Right ventricle myocardium superior (tissue), 1 donor: ENCODE data around the gene LRRC46. TPM values are rescaled to one million over a fixed set of nuclear protein-coding genes. Genes with fewer than 3 reads are reported as not detected.

ENCODE experiments used
- ATAC-seq: fragments of 200-7000 bp; cut with Tn5 transposase; one replicate; pipeline ENCODE4 v1.9.1; 2020; ENCODE audit warnings: mild to moderate bottlenecking; ENCODE audit not compliant: poor library complexity
- DNase-seq: peaks from one replicate; pipeline ENCODE4 v3.0.0-alpha.2; 2020
- intact Hi-C: fragments of 100-400 bp; cut with DNase I; formaldehyde crosslinking; loops from one replicate; pipeline ENCODE4 v1.11.2; 2022
- total RNA-seq: library from RNA; stranded (reverse); fragmentation: NEBNext Ultra II Directional; extraction: Animal tissue kit (Norgen Biotek cat#: 25700); gene quantifications from one replicate; pipeline ENCODE4 v1.2.1, GENCODE V29; 2021
- donor health status: DM: no; HTN: yes; CAD: no; lungs with severe emphysema.

LRRC46 gene
- total RNA-seq, 1 donor from 2014 or later, result 0.19 TPM

DNA sequence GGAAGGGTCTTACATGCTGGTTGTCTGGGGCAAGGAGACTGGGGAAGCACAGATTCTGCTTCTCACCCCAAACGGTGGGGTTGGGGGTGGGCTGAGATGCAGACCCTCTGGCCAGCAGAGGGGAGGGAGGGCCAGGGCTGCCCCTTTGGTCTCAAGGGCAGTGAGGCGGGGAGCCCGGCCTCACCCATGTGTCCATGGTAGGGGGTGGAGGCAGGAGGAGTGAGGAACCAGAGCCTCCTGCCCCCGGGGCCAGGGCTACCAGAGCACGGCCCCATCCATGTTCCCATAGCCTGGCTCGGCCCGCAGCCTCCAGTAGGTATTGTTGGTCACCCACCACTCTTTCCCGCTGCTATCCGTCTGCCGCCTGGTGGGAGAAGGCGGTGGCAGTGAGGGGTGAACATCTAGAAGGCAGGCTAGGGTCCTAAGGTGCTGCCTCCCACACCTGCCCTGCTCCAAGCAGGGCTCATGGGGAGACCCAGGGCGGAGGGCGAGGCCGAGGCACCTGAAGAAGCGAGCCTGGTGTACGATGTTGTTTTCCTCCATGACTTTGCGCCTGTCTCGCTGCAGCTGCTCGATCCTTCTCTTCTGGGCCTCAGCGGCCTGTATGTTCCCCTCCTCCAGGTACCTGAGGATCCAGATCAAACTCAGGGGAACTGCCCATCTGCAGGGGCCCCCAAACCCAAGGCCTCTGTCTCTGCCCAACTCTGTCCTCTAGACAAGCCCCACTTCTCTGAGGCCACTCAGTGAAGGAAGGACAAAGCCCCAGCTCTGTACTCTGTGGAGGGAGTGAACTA, 23.2 kb upstream of the LRRC46 start:
- ATAC-seq (no peak), DNase-seq (no peak)
- intact Hi-C loops, result no loop called here

- no peak for DNase-seq
- intact Hi-C loops, result no loop called here
- ATAC-seq, result no peak
Observed at GRCh38 chr17:47808830-47809480, 22.5 kb upstream of the LRRC46 start.

GRCh38 chr17:47810200-47810821, 21.2 kb upstream of the LRRC46 start:
- ATAC-seq, result peak; percentile 9
- intact Hi-C loops, result no loop called here
- DNase-seq, result no peak

DNA sequence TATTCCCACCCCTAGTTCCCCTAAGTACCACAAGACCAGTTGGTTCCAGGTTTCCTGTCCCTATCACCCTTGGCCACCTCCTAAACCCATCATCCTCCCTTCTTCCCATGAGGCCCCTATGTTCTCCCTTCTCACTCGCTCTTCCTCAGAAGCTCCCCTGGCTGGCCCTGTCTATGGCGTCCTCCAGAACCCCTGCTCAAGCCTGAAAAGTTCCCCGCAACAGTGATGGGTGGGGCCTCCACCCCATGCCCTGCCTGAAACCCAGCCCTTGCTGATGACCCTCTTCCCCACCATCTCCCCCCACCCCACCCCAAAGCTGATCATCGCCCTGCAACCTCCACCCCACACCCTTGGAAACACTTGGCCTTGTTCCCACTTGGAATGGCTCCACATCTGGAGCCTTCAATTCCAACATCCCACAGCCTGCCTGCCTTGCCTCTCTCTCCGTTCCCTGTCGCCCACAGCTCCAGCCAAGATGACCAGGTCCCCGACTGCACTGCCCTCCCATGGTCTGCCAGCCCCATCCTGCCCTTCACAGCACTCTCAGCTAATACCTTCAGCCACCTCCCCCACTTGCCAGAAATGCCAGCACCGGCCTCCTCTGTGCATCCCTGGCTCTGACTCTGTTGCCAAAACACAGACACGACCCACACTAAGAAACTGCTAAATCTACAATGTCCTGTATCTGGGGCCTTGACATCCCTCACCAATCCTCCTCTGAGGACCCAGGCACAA, 20.4 kb upstream of the LRRC46 start:
- intact Hi-C loops, result no loop called here
- ATAC-seq, result no peak
- DNase-seq, result no peak

DNA sequence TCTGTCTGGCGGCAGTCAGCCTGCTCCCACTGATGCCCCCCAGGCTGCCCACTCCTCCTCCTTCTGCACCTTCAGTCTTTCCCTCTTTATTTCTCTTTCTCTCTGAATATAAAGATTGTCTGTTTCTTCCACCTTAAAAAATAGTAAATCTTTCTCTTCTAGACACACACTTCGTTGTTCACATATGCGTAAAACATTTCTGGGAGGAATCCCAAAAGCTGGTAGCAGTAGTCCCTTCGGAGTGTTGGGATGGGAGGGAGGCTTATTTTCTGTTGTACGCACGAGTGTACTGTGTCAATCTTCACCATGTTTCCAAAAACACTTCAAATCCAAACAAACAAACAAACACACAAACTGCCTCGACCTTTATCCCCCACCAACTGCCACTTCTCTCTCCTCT, 19.8 kb upstream of the LRRC46 start:
- DNase-seq, result no peak
- intact Hi-C loops, result no loop called here
- no peak for ATAC-seq

GRCh38 chr17:47812146-47812920, 19.1 kb upstream of the LRRC46 start:
- ATAC-seq (no peak), DNase-seq (no peak)
- intact Hi-C loops, result no loop called here

- DNase-seq, result no peak
- no peak for ATAC-seq
- intact Hi-C loops, result no loop called here
Observed at GRCh38 chr17:47813077-47813476, 18.4 kb upstream of the LRRC46 start.

GRCh38 chr17:47813512-47814031, 17.9 kb upstream of the LRRC46 start:
- intact Hi-C loops, result no loop called here
- DNase-seq (no peak), ATAC-seq (no peak)

- intact Hi-C loops, result no loop called here
- ATAC-seq, result no peak
- no peak for DNase-seq
Observed at GRCh38 chr17:47815106-47815918, 16.2 kb upstream of the LRRC46 start.

- ATAC-seq (no peak), DNase-seq (no peak)
- intact Hi-C loops, result no loop called here
Observed at GRCh38 chr17:47816111-47816735, 15.2 kb upstream of the LRRC46 start.

DNA sequence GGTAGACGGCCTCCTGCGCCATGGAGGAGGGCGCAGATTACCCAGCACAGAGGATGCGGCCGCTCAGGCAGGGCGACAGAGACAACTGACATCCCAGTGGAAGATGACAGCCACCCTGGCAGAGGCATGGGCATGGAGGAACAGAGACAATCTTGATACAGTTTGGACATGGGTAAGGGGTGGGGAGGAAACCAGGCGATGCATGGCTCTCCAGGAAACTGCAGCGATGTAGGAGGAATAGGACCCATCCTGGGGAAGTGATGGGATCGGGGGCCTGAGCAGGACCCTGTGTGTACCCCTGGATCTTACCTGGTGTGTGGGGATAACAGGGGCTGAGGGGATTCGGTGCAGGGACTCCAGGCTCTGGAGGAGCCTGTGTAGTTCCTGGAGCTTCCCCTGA, 14.5 kb upstream of the LRRC46 start:
- intact Hi-C loops, result no loop called here
- ATAC-seq (no peak), DNase-seq (no peak)

DNA sequence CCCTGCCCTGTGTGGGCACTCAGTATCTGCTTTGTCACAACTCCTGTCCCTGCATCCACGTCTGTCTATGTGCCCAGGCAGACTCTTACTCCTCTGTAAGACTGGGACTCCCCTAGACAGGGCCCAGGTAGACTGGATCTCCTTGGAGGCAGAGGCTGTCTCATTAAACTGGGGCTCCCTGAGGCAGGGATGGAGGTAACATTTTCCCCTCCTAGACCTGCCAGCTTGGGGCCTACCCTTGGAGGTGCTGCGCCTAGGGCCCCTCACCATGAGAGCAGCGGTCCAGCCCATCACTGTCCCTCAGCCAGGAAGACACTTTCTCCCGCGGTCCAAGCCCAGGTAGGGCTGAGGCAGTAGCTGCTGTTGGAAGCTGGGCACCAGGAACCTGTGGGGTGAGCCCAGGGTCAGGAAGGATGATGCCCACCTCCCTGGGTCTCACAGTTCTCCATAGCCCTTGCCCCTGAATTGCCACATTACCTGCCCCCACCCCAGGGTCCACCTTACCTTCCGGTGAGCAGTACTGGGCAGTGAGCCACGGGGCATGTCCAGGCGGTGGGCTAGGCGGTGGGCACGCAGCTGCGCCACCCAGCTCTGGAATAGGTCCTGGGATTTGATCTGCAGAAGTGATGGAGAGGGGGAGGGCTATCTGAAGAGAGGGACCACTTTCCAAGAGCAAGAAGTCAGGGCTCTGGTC, 13.3 kb upstream of the LRRC46 start:
- ATAC-seq, result no peak
- no peak for DNase-seq
- intact Hi-C loops, result no loop called here

GRCh38 chr17:47819475-47819874, 12.0 kb upstream of the LRRC46 start:
- ATAC-seq, result no peak
- intact Hi-C loops, result no loop called here
- no peak for DNase-seq

DNA sequence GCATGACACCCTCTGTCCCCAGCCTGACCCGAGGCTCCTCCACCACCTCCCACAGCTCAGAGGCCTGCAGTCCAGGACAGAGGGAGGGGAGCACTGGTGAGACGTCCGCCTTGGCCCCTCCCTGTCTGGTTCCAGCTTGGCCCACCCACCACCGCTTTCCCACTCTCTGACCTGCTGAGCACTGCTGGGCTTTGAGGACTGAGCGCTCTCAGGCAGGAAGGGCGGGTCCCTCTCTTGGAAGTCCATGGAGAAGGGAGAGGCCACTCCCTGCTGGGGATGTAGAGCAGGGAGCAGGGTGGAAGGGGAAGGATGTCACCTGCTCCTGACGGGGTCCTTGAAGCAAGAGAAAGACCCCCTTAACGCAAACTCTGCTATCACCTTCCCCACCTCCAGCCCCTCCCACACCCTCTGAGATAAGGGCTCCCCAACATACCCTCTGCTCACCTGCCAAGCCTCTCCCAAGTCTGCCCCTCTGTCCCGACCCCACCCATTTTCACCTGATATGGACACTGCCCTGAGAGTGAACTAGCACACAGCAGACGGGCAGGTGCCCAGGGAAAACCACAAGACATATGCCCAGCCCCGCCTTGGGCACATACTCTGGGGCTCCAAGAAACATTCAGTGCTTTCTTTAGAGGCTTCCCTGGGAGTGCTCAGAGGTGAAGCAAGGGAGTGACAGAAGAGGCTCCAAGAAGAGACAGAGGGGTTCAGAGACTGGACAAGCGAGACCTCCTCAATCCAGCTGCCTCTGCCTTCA, 11.3 kb upstream of the LRRC46 start:
- peak; percentile 6 for ATAC-seq
- DNase-seq, result no peak
- intact Hi-C loops, result no loop called here

DNA sequence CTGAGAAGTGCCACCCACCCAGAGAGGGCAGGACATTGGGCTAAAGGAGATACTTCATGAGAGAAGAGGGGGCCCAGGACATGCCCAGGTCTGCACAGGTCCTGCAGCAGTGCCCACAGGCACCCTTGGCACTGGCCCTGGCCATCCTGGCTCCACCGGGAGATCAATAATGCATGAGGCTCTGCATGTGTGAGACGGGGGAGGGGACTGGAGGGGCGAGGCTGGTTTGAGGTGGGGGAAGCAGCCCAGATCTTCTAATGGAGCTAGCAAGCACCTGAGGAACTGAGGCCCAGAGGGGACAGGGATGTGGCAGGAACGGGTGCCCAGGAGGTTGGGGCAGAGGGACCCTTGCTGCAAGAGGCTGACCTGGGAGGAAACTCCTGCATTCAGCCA, 10.4 kb upstream of the LRRC46 start:
- ATAC-seq, result no peak
- DNase-seq, result no peak
- intact Hi-C loops, result no loop called here
